ENCODE measurements around the gene MYH3. TPM values are rescaled to one million over a fixed set of nuclear protein-coding genes. Genes with fewer than 3 reads are reported as not detected.

MYH3 gene
- total and polyA plus RNA-seq, 10 of the 15 experiments (the other 5 are each of a cell fraction or from before 2014, with no cell fraction given) = 0.14 to 1.4 (median 0.71) TPM

DNA sequence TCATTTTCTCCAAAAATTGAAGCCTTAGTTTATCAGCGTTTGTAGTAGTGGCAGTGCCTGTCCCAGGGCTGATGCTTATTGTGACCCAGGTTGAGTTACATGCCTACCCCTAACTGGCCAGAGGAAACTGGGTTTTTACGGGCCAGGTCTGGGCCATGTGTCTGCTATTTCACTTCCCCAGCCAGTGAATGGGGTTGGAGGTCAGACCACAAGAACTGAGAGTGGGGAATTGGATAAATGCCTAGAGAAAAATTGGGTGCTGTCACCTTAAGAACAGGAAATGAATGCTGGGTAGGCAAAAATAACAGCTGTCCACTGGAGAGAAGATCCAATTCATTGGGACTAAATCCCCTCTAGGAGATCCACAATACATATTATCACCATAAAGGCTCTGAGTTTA, 45.5 kb upstream of the MYH3 start:
- 53% methylated on average over 2 of the region's 2 CpGs for WGBS (ENCODE audit: insufficient coverage, insufficient replicate concordance, low lambda C conversion rate, missing lambda C conversion rate)
- DNase-seq (ENCODE audit: low read depth, low spot score) = no peak
- no peak overlapping the region for H2AFZ ChIP-seq (ENCODE audit: control insufficient read depth, low read depth, low read length)
- peak overlapping the region; percentile 50; the same call in 1 of the 2 replicates for H3K4me2 ChIP-seq (ENCODE audit: control insufficient read depth, insufficient read depth)
- peaks cover 0 to 4% of the 10 kb centered on the region in 2 experiments; a peak in 2 of 4 replicates for H3K36me3 ChIP-seq (ENCODE audit: control insufficient read depth in 2 of 2, insufficient read depth in 2 of 2, low read length in 1 of 2)
- POLR2A ChIA-PET = no interaction called here
- ATAC-seq = peak; percentile 24
- no peaks in the 10 kb centered on the region for H3K9me3 ChIP-seq (replicated peaks; ENCODE audit: control insufficient read depth, insufficient read depth, low read length)
- H3K4me3 ChIP-seq = no peak overlapping the region
- no peak overlapping the region for H3K9ac ChIP-seq (ENCODE audit: control insufficient read depth, insufficient read depth, low read length)
- TF ChIP-seq NR2C1 (IDR thresholded peaks at IDR 0.05) (0 out of 2 replicates have a peak, but pooled peaks have one; percentile 15), SPI1 (IDR thresholded peaks at IDR 0.05; ENCODE audit: borderline replicate concordance, insufficient read depth, low read depth, low read length) (peak; percentile 51; the same call in 1 of the 2 replicates), ZNF384 (IDR thresholded peaks at IDR 0.05; ENCODE audit: borderline replicate concordance, low read depth, low read length) (no peak)
- RAD21 ChIA-PET (ENCODE audit: unreplicated experiment) = no interaction called here
- BruUV-seq (replicated peaks) = no TSS peak
- FAIRE-seq = no peak
- SMC1A ChIA-PET (ENCODE audit: uncharacterized antibody, unreplicated experiment) = interaction anchor here (1.3 to 1.4 kb wide), 2 partner anchors 9 to 11 kb away, joined by 4 read pairs; no protein-coding TSS in a partner anchor
- peaks cover 18% of the 10 kb centered on the region for H3K79me2 ChIP-seq (ENCODE audit: control insufficient read depth, insufficient read depth, low read length)
- CTCF ChIA-PET = interaction anchor here (1.4 to 3.1 kb wide), 2 partner anchors 19 to 55 kb away, joined by 3 to 18 read pairs; no protein-coding TSS in a partner anchor
- peaks cover 10% of the 10 kb centered on the region for H3K4me1 ChIP-seq (ENCODE audit: control insufficient read depth, insufficient read depth, low read length)
- H4K20me1 ChIP-seq (ENCODE audit: control insufficient read depth, insufficient read depth) = no peaks in the 10 kb centered on the region
- no peak overlapping the region for H3K27ac ChIP-seq (ENCODE audit: control insufficient read depth, insufficient read depth)
- intact Hi-C loops (cut with micrococcal nuclease; ENCODE audit: unreplicated experiment) = no loop called here
- H3K27me3 ChIP-seq (replicated peaks in 1 of 2; ENCODE audit: control insufficient read depth in 2 of 2, insufficient read depth in 2 of 2, low read length in 1 of 2) = no peaks in the 10 kb centered on the region
- in situ Hi-C loops (cut with MboI) = no loop called here

- Histone ChIP-seq H3K9me3 (replicated peaks; ENCODE audit: control insufficient read depth, insufficient read depth, low read length) (no peaks in the 10 kb centered on the region), H3K4me3 (no peak overlapping the region), H3K79me2 (ENCODE audit: control insufficient read depth, insufficient read depth, low read length) (peaks cover 44% of the 10 kb centered on the region), H3K4me1 (ENCODE audit: control insufficient read depth, insufficient read depth, low read length) (peaks cover 13% of the 10 kb centered on the region), H3K27me3 (replicated peaks in 1 of 2; ENCODE audit: control insufficient read depth in 2 of 2, insufficient read depth in 2 of 2, low read length in 1 of 2) (no peaks in the 10 kb centered on the region), H2AFZ (ENCODE audit: control insufficient read depth, low read depth, low read length) (no peak overlapping the region), H3K4me2 (ENCODE audit: control insufficient read depth, insufficient read depth) (0 out of 2 replicates have a peak overlapping the region, but pooled peaks have one; percentile 7), H3K36me3 (ENCODE audit: control insufficient read depth in 2 of 2, insufficient read depth in 2 of 2, low read length in 1 of 2) (peaks cover 0 to 7% of the 10 kb centered on the region in 2 experiments; a peak in 1 of 4 replicates), H3K27ac (ENCODE audit: control insufficient read depth, insufficient read depth) (no peak overlapping the region), H3K9ac (ENCODE audit: control insufficient read depth, insufficient read depth, low read length) (no peak overlapping the region), H4K20me1 (ENCODE audit: control insufficient read depth, insufficient read depth) (no peaks in the 10 kb centered on the region)
- ChIA-PET POLR2A (no interaction called here), RAD21 (ENCODE audit: unreplicated experiment) (interaction anchor here (0.9 kb wide), 1 partner anchor 71 kb away, joined by 3 read pairs; no protein-coding TSS in a partner anchor), CTCF (interaction anchor here (1.2 kb wide), 1 partner anchor 16 kb away, joined by 4 read pairs; no protein-coding TSS in a partner anchor), SMC1A (ENCODE audit: uncharacterized antibody, unreplicated experiment) (interaction anchor here (0.5 kb wide), 1 partner anchor 85 kb away, joined by 4 read pairs; no protein-coding TSS in a partner anchor)
- intact Hi-C loops (cut with micrococcal nuclease; ENCODE audit: unreplicated experiment) (no loop called here), in situ Hi-C loops (cut with MboI) (no loop called here)
- TF ChIP-seq RUNX3 (IDR thresholded peaks at IDR 0.05; ENCODE audit: low read length) (peak; percentile 60), FOXM1 (IDR thresholded peaks at IDR 0.05; ENCODE audit: low read depth, low read length) (no peak)
- DNase-seq (ENCODE audit: low read depth, low spot score) (no peak), ATAC-seq (no peak), FAIRE-seq (no peak)
- BruUV-seq (replicated peaks) = no TSS peak
- WGBS (ENCODE audit: insufficient coverage, insufficient replicate concordance, low lambda C conversion rate, missing lambda C conversion rate) = 92% methylated on average over 1 of the region's 1 CpG
These were observed 42.7 kb upstream of the MYH3 start for GRCh38 chr17:10699856-10700255.

All from GM12878 (cell line).